Upper lobe of left lung (tissue), 6 donors: ENCODE results near the gene KRT8. TPM values are rescaled to one million over a fixed set of nuclear protein-coding genes. Genes with fewer than 3 reads are reported as not detected.
"Not testable (repeated sequence)": the region's sequence is repeated elsewhere in the genome, so short reads cannot be mapped to it uniquely, and the experiment has no call there.

ENCODE experiments used
- ATAC-seq, 2 donors: fragments of 200-7000 bp; cut with Tn5 transposase; one replicate each; pipeline ENCODE4 v1.9.1; 2022; ENCODE audit warnings: mild to moderate bottlenecking in 2 of 2, moderate library complexity in 2 of 2; ENCODE audit not compliant: low FRiP score in 2 of 2
- DNase-seq, 2 donors: peaks; one replicate each; pipeline ENCODE4 v3.0.0-alpha.2; 2019 to 2020
- H3K27ac ChIP-seq, 4 donors: fragments of 200-600 bp; sonication (generic); one replicate each; pipeline ENCODE4 v1.5.1; 2016 to 2019
- H3K27me3 ChIP-seq, 4 donors: fragments of 200-600 bp; sonication (generic); one replicate each; pipeline ENCODE4 v1.5.1; 2017 to 2019
- H3K36me3 ChIP-seq, 4 donors: fragments of 200-600 bp; sonication (generic); one replicate each; pipeline ENCODE4 v1.5.1; 2016 to 2019
- H3K4me1 ChIP-seq, 4 donors: fragments of 200-600 bp; sonication (generic); one replicate each; pipeline ENCODE4 v1.5.1; 2018 to 2019
- H3K4me3 ChIP-seq, 4 donors: fragments of 200-600 bp; sonication (generic); one replicate each; pipeline ENCODE4 v1.5.1; 2017 to 2019; ENCODE audit warnings: mild to moderate bottlenecking in 2 of 4, moderate library complexity in 1 of 4
- H3K9me3 ChIP-seq, 4 donors: fragments of 200-600 bp; sonication (generic); one replicate each; pipeline ENCODE4 v1.5.1; 2018 to 2019
- EP300 ChIP-seq, 4 donors: sonication (generic); formaldehyde crosslinking; IDR thresholded peaks; one replicate each; pipeline ENCODE4 v1.5.1; 2017; ENCODE audit warnings: antibody characterized with exemption in 4 of 4, control low read depth in 2 of 4
- POLR2A ChIP-seq, 4 donors: fragments of 450-650 bp; IDR thresholded peaks; one replicate each; pipeline ENCODE4 v1.5.1; 2016 to 2017; ENCODE audit warnings: antibody characterized with exemption in 4 of 4, mild to moderate bottlenecking in 2 of 4
- POLR2AphosphoS5 ChIP-seq, 2 donors: sonication (generic); formaldehyde crosslinking; IDR thresholded peaks; one replicate each; pipeline ENCODE4 v1.5.1; 2017; ENCODE audit warnings: antibody characterized with exemption in 2 of 2
- WGBS, 2 donors: methylation state at CpG; one replicate each; pipeline ENCODE4 v1.1.5; 2017 to 2018; 5-methylcytosine and 5-hydroxymethylcytosine counted together
- total RNA-seq, 6 donors: library from RNA; depleted of rRNA in 4 of 6; stranded (reverse); fragments of >200 nt in 4 of 6; gene quantifications; one replicate each; pipeline versions ENCODE4 v1.1.0 to v1.2.1, GENCODE V29; 2016 to 2021
- TF ChIP-seq, protein P1 (sequence below), 6 experiments: fragments of 450-650 bp in 4 of 6; fragments of 200-600 bp in 2 of 6; sonication (generic) in 2 of 6; IDR thresholded peaks; one replicate each; pipeline ENCODE4 v1.5.1; 2016 to 2019; ENCODE audit warnings: antibody characterized with exemption in 6 of 6
- donor health status: DM: no; HTN: no; CAD: no; lungs with moderate emphysema.
- donor health status: DM: no; HTN: yes; CAD: no; lungs with severe emphysema.

The KRT8 gene
- total RNA-seq, 6 donors from 2014 or later, result 90.1 to 1,458 (median 358) TPM

DNA sequence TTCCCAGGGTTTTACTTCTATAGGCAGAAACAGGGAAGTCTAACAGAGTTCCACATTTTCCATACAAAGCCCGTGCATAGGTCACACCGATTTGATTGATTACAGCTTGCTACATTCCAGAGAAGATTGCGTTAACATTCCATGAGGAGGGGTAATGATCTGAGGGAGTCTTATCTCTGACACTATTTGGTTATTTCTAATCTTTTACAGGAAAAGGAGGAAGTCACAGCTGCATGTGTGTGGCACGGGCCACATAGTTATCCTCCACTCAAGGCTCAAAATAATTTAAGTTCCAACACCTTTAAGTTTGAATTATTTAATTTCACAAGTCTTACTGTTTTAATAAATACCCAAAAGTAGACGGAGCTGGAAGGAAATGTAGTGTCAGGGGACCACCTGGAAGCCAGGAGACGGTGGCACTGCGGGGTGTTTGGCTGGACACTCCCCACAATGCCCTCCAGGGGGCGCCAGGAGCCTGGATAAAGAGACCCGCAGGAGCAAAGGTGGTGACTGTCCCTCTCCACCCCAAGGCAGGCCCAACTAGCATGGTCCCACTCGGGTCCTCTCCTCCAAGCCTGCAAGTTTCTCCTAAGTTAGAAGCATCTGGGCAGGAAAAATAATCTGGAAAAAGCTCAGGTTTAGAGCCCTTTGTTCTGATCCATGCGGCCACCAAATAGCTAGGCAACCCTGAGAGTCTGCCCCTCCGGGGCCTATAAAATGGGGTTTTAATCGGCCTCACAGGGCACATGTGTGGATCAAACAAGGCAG, 20.2 kb downstream of the KRT8 start:
- no peaks in the 10 kb centered on the region for H3K27me3 ChIP-seq
- peak; percentile 88 to 89 for ATAC-seq
- peak; percentile 73 to 85 for DNase-seq
- TF ChIP-seq, protein P1, sequence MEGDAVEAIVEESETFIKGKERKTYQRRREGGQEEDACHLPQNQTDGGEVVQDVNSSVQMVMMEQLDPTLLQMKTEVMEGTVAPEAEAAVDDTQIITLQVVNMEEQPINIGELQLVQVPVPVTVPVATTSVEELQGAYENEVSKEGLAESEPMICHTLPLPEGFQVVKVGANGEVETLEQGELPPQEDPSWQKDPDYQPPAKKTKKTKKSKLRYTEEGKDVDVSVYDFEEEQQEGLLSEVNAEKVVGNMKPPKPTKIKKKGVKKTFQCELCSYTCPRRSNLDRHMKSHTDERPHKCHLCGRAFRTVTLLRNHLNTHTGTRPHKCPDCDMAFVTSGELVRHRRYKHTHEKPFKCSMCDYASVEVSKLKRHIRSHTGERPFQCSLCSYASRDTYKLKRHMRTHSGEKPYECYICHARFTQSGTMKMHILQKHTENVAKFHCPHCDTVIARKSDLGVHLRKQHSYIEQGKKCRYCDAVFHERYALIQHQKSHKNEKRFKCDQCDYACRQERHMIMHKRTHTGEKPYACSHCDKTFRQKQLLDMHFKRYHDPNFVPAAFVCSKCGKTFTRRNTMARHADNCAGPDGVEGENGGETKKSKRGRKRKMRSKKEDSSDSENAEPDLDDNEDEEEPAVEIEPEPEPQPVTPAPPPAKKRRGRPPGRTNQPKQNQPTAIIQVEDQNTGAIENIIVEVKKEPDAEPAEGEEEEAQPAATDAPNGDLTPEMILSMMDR (IDR thresholded peaks at IDR 0.05), result peak; percentile 84 to 92 (median 88)
- no peak for TF ChIP-seq POLR2AphosphoS5 (IDR thresholded peaks at IDR 0.05)
- TF ChIP-seq EP300 (IDR thresholded peaks at IDR 0.05), result no peak
- TF ChIP-seq POLR2A (IDR thresholded peaks at IDR 0.05), result no peak
- peaks cover 3 to 13% (median 4%) of the 10 kb centered on the region in 4 donors for H3K4me1 ChIP-seq
- H3K4me3 ChIP-seq, result no peak overlapping the region
- 26 to 27% methylated on average over 12 to 13 of the region's 13 CpGs for WGBS, 2 donors
- H3K9me3 ChIP-seq, result no peaks in the 10 kb centered on the region
- no peak overlapping the region for H3K27ac ChIP-seq
- H3K36me3 ChIP-seq, result no peaks in the 10 kb centered on the region

DNA sequence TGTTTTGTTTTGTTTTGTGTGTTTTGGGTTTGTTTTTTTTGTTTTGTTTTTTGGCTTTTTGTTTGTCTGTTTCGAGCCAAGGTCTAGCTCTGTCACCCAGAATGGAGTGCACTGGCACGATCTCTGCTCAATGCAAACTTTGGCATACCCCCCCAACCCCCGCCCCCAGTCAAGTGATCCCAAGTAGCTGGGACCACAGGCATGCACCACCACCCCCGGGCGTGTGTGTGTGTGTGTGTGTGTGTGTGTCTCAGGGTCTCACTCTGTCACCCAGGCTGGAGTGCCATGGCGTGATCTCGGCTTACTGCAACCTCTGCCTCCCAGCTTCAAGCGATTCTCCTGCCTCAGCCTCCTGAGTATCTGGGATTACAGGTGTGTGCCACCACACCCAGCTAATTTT, 24.4 kb downstream of the KRT8 start:
- peaks cover 8 to 21% (median 11%) of the 10 kb centered on the region in 4 donors for H3K4me1 ChIP-seq
- DNase-seq, ATAC-seq, H3K36me3 ChIP-seq, H3K4me3 ChIP-seq, H3K27ac ChIP-seq, H3K27me3 ChIP-seq, H3K9me3 ChIP-seq: not testable (repeated sequence)
- WGBS, 2 donors, result 54 to 60% methylated on average over 5 to 8 of the region's 8 CpGs

DNA sequence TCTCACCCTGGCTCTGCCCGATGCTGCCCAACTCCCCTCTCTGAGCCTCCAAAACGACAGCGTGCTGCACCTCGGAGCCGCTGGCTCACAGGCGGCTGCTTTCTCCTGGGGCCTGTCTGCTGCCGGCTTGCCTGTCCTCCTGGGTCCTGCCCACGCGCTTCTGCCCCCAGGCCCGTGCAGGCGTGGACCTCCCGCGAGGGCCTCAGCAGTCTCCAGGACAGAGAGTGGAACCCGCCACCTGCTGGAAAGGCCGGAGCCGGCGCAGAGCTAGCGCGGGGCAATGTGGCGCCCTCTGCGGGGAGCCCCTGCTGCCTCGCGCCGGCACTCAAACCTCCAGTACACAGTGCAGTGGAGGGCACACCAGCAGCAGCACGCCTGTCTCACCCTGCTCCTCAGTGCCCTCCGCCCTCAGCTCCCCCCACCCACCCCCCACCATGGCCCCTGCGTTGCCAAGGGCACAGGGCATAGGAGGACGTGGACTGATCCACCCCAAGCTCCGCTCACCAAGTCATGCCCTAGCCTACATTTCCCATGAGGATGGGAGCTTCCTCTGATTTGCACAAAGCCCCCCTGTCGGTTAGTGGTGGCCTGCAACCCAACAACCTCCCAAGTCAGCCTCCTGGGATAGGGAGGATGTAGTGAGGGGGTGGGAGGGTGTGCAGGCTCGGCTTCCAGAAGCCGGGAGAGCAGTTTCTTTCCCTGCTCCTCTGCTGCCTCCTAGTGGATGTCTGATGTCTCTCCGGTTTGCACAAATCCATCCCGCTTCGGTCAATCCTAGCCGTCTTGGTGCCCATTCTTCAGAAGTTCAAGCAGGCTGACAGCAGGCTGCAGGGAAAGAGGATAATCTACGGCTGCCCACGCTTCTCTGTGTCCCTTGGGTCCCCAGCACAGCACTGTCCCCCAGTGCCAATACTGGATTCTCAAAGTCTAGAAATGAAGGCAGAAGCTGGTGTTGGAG, 25.2 kb downstream of the KRT8 start:
- Histone ChIP-seq H3K27me3 (no peaks in the 10 kb centered on the region), H3K9me3 (no peaks in the 10 kb centered on the region), H3K4me3 (peak overlapping the region in 3 of 4 donors; percentile 15 to 27 (median 23)), H3K36me3 (no peaks in the 10 kb centered on the region), H3K27ac (no peak overlapping the region), H3K4me1 (peaks cover 10 to 21% (median 13%) of the 10 kb centered on the region in 4 donors)
- WGBS, 2 donors, result 0 to 11% methylated on average over 6 to 30 of the region's 38 CpGs
- DNase-seq (peak; percentile 76 to 93), ATAC-seq (peak; percentile 87 to 90)
- TF ChIP-seq POLR2AphosphoS5 (IDR thresholded peaks at IDR 0.05), result no peak
- TF ChIP-seq, protein P1 (IDR thresholded peaks at IDR 0.05), result peak; percentile 70 to 81 (median 75)

DNA sequence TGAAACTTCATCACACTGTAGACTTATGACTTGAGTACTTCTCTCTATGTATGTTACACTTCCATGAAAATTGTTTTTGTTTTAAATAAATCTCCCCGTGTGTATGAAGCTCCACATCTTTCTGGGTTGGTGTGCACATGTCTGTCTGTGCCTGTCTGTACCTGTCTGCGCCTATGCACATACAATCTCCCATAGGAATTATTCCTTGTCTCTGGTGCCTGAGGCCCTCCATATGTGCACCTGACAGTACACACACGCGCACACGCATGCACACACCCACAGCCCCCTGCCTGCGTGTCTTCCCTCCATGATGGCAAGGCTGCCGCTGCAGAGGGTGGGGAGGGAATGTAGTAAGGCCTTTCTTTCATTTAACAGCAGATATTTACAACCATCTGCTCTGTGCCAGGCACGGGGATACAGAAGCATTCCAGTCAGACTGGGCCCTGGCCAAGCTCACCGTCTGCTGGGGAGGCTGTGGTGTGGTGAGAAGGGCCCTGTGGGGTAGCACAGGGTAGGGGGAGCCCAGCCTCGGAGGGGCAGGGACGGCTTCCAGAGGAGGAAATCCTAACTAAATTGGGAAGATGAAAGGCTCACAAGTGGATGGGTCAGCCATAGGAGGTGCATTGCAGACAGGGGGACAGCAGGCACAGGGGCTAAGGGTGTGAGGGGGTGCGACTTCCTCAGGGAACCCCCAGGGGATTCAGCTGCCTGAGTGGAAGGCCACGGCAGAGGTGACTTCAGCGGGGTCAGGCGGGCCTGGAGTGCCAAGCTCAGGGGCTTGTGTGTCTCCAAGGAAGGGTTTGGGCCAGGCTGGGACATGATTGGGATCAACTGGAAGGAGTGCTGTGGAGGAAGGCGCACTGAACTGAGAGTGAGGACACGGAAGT, 26.1 kb downstream of the KRT8 start:
- Histone ChIP-seq H3K27ac (no peak overlapping the region), H3K4me1 (peaks cover 13 to 28% (median 19%) of the 10 kb centered on the region in 4 donors), H3K27me3 (no peaks in the 10 kb centered on the region), H3K4me3 (no peak overlapping the region), H3K36me3 (no peaks in the 10 kb centered on the region), H3K9me3 (no peaks in the 10 kb centered on the region)
- DNase-seq (no peak), ATAC-seq (no peak)
- 85% methylated on average over 16 to 17 of the region's 17 CpGs for WGBS, 2 donors
- TF ChIP-seq POLR2AphosphoS5 (IDR thresholded peaks at IDR 0.05), result no peak
- TF ChIP-seq POLR2A (IDR thresholded peaks at IDR 0.05), result no peak
- TF ChIP-seq, protein P1 (IDR thresholded peaks at IDR 0.05), result no peak
- TF ChIP-seq EP300 (IDR thresholded peaks at IDR 0.05), result no peak
